GM18868 (cell line): Measurements from ENCODE around the gene METTL24.

Source experiments
- ATAC-seq: cut with Tn5 transposase; IDR thresholded peaks from one replicate; pipeline ENCODE4 v1.9.1; 2021; ENCODE audit warnings: mild to moderate bottlenecking, moderate library complexity; ENCODE audit not compliant: unreplicated experiment

Gene METTL24, protein sequence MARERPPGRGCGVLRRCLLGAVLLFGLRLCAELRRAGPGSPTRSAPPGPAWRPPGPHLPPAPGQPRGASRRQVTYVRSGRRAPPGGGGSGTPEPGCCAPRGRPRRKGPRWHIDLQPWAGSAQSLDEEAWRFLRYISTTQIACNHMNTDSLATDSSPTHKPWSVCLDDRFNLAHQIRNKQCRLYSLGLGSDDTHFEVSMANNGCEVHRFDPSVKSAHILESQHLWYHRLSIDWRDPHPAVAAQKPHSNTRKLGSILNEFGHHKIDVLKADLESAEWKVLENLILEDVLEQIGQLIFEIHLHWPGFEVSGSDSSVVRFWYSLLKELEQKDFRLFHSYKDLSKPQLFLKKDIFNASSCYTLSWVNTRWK

GRCh38 chr6:110357664-110358552, at the start of gene METTL24:
Gene METTL24 (minus strand): TSS chr6:110358349. CDS start chr6:110358272, 77 bp downstream.
- no peak for ATAC-seq

DNA sequence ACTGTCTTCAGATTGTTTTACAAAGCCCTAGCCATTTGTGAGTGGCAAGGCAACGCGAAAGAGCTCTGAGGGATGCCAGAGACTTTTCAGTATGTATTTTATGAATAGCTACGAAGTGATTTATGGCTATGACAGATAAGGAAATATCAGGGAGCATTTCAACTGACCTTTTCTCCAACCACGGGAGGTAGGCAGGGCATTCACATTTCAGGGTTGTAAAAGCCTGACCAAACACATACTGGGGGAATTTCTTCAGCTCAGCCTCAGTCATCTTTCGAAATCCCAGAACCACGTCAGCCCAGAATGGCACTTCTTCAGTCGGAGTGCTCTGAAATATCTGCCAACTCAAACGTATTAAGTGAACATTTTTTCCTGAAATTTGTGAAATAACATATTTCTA, 46.5 kb upstream of the METTL24 start:
- ATAC-seq: no peak

DNA sequence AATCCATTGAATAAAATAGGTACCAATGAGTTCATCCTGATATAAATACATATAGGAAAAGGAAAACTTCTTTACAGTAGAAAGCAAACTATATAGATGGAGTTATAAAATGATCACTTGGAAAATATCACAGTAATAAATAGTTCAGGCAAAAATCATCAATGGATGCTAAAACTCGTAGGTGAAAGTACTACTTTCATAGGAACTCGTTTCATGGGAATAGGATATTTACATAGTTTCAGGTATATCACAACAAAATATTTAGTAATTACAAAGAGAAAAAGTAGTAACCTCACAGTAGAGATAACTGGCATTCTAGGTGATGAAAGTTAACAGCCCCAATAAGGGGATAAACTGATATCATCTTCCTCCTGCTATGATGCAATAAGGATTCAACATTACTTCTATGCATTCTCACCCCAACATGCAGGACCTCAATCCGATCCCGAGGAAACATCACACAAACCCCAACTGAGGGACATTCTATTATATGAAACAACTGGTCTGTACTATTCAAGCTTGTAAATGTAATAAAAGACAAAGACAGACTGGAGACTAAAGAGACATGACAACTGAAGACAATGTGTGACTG, 43.5 kb upstream of the METTL24 start:
- ATAC-seq: no peak

DNA sequence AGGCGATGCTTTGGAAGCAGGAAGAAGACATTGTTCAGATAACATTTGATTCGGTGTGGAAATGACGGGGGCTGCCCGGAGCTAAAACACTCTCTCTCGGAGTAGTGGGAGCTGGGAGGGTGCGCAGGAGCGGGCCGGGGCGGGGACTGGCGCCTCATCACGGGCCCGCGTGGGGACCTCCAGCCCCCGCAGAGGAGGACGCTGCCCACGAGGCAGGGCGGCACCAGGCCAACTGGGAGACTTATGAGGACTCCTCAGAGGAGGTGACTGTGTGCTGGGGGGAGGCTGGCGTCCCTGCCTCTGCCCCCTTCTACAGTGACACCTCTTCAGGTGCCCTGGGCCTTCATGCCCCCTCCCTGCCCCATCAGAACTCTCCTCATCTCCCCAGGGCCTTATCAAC, 42.1 kb upstream of the METTL24 start:
- ATAC-seq: no peak

GRCh38 chr6:110399219-110400071, 41.3 kb upstream of the METTL24 start:
- ATAC-seq: no peak

GRCh38 chr6:110398778-110399177, 40.6 kb upstream of the METTL24 start:
- ATAC-seq: no peak

DNA sequence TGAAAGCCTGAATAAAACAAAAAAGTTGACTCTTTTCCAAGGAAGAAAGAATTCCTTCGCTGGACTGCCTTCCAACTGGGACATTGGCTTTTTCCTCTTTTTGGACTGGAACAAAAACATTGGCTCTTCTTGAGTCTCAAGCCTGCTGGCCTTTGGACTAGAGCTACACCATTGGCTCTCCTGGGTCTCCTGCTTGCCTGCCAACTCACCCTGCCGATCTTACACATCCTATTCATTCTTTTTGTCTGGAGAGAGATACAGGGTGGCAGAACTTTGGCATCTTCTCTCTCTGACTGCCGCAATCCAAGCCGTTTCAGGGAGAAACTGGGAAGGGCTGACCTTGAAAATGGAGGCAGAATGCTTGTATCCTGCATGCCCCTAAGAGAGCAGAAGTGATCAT, 37.1 kb upstream of the METTL24 start:
- no peak for ATAC-seq

- no peak for ATAC-seq
These were observed 36.3 kb upstream of the METTL24 start for GRCh38 chr6:110394409-110394808.

GRCh38 chr6:110392727-110393126, 34.6 kb upstream of the METTL24 start:
- no peak for ATAC-seq

GRCh38 chr6:110390404-110390803, 32.3 kb upstream of the METTL24 start:
- ATAC-seq: no peak

GRCh38 chr6:110389689-110390382, 31.7 kb upstream of the METTL24 start:
- ATAC-seq: no peak

DNA sequence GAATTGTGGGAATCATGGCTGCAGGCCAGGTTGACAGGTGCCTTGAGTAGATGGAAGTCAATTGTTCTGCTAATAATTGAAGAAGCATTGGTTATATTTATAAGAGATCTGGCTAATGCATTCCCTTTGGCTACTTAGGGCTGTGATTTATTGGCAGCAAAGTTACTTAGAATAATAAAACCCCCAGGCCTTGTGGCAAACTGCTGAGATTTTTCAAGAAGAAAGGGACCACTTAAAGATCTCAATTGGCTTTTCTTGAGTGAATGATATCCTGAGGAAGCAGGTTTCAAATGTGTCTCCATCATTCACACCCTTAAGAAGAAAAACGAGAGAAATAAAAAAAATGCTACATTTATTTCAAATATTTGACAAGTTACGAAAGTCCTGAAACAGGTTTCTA, 29.8 kb upstream of the METTL24 start:
- no peak for ATAC-seq

DNA sequence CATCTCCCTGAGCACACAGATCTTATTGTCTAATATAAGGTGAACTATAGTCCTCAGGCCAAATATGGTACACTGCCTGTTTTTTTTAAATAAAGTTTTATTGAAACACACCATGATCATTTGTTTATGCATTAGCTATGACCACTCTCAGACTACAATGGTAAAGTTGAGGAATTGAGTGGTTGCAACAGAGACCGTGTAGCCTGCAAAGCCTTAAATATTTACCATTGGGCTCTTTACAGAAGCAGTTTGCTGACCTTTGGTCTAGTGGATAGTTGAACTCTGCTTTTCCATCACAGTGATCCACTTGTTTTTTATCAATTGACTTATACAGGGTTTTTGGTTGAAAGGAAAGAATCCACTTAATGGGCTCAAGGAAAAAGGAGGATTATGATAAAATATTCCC, 27.3 kb upstream of the METTL24 start:
- no peak for ATAC-seq

DNA sequence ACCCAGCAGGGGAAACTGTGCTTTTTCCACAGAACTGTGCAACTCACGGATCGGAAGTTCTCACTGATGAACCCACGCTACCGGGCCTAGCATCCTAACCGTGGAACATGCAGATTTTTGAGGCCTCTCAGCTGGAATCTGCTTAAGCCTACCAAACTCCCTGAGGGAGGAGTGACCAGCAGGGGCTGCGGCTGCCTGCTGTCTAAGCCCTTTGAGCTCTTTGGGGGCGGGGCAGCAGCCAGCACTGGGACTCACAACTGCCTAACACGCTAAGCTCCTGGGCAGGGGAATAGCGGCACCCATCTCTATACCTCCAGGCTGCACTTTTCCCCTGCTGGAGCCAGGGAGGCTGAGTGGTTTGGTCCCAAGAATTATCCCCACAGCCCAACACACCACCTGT, 20.4 kb upstream of the METTL24 start:
- ATAC-seq: no peak

DNA sequence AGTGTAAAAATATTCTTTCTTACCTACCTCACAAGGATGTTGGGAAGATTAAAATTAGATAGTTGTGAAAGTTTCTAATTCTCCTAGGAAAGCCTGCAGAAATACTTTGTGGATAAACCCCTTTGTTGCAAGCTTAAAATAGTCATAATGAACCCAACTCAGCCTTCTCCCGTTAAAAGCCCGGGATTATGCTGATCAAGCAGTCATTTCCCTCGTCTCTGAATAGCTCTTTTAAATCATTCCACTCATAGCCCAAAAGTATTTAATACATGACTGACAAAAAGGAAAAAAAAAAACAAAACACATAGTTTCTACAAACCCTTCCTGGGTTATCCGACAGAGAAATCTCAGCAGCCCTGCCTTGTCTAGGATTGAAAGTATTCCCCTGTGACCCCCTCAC, 10.9 kb upstream of the METTL24 start:
- no peak for ATAC-seq

GRCh38 chr6:110368284-110368683, 10.1 kb upstream of the METTL24 start:
- ATAC-seq: no peak

GRCh38 chr6:110367825-110368224, 9.7 kb upstream of the METTL24 start:
- ATAC-seq: no peak

DNA sequence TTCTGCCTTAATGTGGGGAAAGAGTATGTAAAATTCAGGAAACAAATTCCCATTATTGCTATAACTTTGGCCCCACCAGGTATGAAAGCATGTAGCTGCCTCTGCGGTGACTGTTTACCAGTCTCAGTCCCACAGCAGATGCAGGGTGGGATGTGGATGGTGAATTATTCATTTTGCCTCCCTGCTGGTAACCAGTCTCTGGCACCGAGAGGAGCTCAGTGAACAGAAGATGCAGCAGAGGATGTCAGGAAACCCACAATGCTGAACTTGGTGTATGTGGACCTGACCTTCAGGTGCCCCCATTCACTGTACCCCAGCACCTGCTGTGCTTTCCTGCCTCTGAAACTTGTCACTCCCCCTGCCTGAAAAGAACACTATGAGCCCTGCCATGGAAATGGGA, 8.8 kb upstream of the METTL24 start:
- ATAC-seq: no peak

DNA sequence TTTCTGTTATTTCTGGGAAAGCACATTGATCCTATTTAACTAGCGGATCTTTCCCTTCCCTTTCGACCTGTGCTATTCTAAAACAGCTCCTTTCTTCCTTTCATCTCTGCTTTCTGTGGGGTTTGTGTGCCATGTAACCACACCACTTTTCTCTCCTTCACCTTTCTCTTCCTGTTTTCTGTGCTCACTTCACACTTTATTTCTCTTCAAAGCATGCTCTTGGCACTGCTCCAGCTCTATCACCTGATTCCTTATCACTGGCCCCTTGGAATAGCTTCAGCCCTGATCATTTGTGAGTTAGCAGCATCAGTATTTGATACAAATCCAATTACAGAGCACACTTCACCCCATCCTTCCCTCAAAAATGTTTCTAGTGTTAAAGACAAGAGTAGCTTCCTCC, 8.1 kb upstream of the METTL24 start:
- no peak for ATAC-seq
